SHP77 (cell line): Measurements from ENCODE around the gene MAGEF1.

Experiments used
- DNase-seq, 2 experiments: peaks; one replicate each; lab custom pipeline; 2025; lab: John Stamatoyannopoulos, UW

The MAGEF1 gene

DNA sequence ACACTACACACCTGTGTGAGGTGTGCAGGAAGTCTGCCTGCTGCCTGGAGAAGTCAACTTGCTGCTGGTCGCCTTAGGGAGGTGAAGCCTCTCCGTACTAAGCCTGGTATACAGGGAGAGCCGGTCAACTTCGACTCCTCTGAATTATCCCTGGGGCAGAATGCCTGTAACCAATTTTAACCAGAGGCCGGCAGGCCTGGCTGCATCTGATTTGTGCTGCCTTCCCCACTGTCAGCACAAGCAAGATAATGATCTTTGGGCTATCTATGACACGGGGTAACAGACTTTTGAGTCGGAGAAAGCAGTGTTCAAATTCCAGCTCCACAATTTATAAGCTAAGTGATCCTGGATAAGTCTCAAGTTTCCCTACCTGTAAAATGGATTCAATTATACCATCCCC, 42.3 kb downstream of the MAGEF1 start:
- DNase-seq: no peak

DNA sequence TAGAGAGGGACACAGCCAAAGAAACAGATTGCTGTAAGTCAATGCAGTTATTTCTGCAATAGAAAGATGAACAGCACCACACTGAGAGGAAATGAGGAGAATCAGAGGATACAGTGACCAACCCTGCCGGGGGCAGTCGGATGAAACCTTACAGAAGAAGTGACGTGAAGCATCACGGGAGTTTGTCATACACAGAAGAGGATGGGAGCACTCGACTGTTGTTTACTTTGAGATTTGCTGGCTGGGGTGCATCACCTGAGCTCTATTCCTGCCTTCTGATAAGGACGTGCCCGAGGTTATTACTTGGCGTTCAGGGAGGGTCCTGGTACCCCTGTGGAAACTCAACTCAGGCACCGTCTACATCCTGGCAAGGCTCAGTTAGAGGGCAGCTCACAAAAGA, 45.4 kb downstream of the MAGEF1 start:
- DNase-seq: peak; percentile 39 to 45

DNA sequence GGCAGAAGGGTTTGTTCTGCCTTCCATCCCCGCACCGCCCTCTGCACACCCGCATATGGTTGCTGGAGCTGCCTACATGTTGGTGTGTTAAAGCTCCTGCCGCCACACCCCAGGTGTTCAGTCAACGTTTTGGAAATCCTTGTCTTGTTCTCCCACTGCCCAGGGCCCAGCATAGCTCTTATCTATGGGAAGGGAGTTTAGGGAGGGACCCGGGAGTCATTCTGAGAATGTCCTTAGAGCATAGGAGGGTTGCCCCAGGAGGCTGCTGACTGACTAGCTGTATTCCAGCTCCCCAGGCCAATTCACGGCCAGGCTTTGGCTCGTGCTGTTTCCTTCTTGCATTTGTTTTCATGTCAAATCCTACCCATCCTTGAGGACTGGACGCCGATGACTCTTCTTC, 46.8 kb downstream of the MAGEF1 start:
- DNase-seq: no peak

DNA sequence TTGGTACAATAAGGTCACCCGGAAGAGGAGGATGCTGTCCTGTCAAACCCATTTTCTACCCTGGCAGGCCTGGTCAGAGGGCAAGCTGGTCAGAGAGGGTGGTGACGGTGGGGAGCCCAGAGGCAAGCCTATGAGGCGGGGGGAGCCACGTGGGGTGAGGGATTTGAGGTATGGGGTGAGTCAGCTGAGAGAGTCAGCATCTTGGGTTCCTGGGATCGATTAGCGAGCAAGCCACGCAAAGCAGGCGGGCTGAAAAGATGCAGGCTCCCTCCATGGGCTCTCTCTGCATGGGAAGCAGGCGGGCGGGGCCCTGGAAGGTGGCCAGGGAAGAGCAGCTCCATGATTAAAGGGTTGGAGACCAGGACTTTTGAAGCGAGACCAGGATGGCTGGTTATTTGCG, 48.1 kb downstream of the MAGEF1 start:
- DNase-seq: no peak

DNA sequence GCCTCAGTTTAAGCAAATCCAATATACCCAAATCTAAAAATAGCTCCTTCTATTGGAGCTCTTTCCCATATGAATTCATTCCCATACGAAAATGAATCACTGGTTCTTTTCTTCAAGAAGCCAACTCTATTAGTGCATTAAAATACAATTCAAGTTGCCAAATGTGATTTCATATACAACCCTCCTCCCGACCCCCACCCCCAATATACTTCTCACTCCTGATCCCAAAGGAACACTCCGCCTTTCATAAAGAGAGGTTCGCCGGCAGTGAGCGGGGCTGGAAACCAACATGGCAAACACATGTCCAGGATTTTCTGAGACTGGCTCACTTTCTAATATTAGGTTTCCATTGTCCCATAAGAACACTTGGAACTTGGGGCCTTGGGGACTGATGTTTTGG, 48.5 kb downstream of the MAGEF1 start:
- no peak for DNase-seq

DNA sequence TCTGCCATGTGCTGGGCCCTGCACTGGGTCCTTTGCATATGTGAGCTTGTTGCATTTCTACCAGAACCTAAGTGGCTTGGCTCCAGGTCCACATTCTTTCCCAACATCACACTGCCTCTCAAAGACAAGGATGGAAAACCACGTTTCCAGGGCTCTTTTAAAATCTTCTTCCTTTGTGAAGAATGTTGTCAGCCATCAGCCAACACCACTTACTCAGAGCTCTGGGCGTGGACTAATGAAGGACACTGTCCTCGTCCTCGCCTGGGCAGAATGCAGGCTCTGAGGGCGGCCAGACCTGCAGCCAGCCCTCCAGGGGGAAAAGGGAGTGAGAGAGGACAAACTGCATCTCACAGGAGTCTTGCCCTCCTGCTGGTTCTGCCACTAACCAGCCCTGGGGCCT, 49.7 kb downstream of the MAGEF1 start:
- no peak for DNase-seq

DNA sequence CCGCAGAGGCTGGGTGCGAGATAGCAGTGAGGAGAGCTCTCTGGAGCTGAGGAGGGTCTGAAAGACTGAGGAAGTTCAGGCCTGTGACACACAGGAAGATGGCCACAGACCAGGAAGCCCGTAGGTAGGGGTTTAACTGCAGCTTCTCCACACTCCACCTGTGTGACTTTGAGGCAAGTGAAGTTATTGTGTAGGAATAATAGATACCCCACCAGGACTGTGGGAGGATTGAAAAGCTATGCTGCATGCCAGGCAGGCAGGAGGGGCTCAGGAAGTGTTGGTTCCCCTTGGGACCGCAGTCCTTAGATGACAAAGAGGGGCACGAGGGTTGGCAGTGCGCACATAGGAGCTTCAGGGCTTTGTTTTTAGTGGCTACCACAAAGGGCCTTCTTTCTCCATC, 50.9 kb downstream of the MAGEF1 start:
- DNase-seq: no peak
